Measurements from ENCODE around the gene ACSL1. TPM values are rescaled to one million over a fixed set of nuclear protein-coding genes. Genes with fewer than 3 reads are reported as not detected.

Gene ACSL1
- total RNA-seq, 1 donor from 2014 or later = 4.3 TPM

- no peak for DNase-seq (ENCODE audit: low spot score)
- Mint-ChIP-seq H3K4me1 (ENCODE audit: unreplicated experiment) (no peaks in the 10 kb centered on the region), H3K27ac (ENCODE audit: unreplicated experiment) (no peak overlapping the region), H3K9me3 (ENCODE audit: unreplicated experiment) (no peaks in the 10 kb centered on the region), H3K27me3 (ENCODE audit: unreplicated experiment) (peaks cover 2% of the 10 kb centered on the region), H3K4me3 (ENCODE audit: unreplicated experiment) (no peak overlapping the region), H3K36me3 (ENCODE audit: low read depth, unreplicated experiment) (no peaks in the 10 kb centered on the region)
- no peak for TF ChIP-seq CTCF (IDR thresholded peaks at IDR 0.05; ENCODE audit: unreplicated experiment)
Observed at GRCh38 chr4:184796906-184797305, 28.9 kb downstream of the ACSL1 start.

DNA sequence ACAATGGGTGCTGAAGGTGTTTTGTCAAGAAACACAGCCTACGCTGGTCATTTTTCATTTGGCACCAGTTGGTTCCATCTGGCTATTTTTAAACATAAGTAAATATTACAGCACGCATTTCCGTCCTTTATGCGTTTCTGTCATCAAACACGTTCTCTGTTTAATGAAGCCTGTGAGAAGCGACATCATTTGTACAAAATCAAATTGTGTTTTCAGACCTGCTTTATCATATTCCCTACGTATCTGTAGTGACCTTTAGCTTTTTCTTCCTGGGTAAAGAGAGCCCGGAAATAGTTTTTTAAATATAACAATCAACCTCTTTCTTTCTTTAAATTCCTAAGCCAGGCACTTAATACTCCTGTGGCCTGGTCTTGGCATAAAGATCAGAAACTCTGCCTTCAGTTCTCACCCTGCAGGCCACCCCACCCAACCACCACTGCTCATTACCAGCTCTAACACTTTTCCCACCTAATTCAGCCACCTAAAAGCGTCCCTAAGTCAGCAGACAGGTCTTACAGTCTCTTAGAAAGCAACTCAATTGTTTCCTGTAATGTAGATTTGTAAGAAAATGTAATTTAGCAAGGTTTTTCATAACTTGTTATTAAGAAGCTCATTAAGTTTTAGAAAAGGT is 30.4 kb downstream of the ACSL1 start:
- Mint-ChIP-seq H3K27ac (ENCODE audit: unreplicated experiment) (no peak overlapping the region), H3K27me3 (ENCODE audit: unreplicated experiment) (peaks cover 2% of the 10 kb centered on the region), H3K36me3 (ENCODE audit: low read depth, unreplicated experiment) (no peaks in the 10 kb centered on the region), H3K4me1 (ENCODE audit: unreplicated experiment) (no peaks in the 10 kb centered on the region), H3K9me3 (ENCODE audit: unreplicated experiment) (no peaks in the 10 kb centered on the region), H3K4me3 (ENCODE audit: unreplicated experiment) (no peak overlapping the region)
- no peak for TF ChIP-seq CTCF (IDR thresholded peaks at IDR 0.05; ENCODE audit: unreplicated experiment)
- DNase-seq (ENCODE audit: low spot score) = no peak

DNA sequence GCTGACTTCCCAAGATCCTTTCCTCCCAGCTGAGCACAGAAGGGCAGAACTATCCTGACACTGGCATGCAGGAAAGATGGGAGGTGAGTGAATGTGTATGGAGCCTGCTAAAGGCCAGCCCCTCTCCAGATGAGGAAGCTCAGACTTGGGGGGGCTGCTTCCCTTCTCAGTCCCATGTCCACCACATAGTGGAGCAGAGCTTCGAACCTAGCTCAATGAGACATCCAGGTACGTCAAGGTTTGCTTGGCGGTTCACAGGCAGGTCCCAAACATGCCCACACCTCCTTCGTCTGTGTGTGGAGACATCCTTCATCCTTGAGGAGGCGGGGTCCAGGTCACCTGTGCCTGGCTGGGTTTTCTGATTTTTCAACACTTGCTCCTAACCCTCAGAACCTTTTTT is 31.3 kb downstream of the ACSL1 start:
- no peaks in the 10 kb centered on the region for H3K9me3 Mint-ChIP-seq (ENCODE audit: unreplicated experiment)
- H3K27ac Mint-ChIP-seq (ENCODE audit: unreplicated experiment) = no peak overlapping the region
- no peaks in the 10 kb centered on the region for H3K36me3 Mint-ChIP-seq (ENCODE audit: low read depth, unreplicated experiment)
- no peak overlapping the region for H3K4me3 Mint-ChIP-seq (ENCODE audit: unreplicated experiment)
- no peak for DNase-seq (ENCODE audit: low spot score)
- no peak for TF ChIP-seq CTCF (IDR thresholded peaks at IDR 0.05; ENCODE audit: unreplicated experiment)
- no peaks in the 10 kb centered on the region for H3K4me1 Mint-ChIP-seq (ENCODE audit: unreplicated experiment)
- peaks cover 2% of the 10 kb centered on the region for H3K27me3 Mint-ChIP-seq (ENCODE audit: unreplicated experiment)

GRCh38 chr4:184793735-184794355 is 31.9 kb downstream of the ACSL1 start:
- TF ChIP-seq CTCF (IDR thresholded peaks at IDR 0.05; ENCODE audit: unreplicated experiment) = no peak
- Mint-ChIP-seq H3K27ac (ENCODE audit: unreplicated experiment) (no peak overlapping the region), H3K4me3 (ENCODE audit: unreplicated experiment) (no peak overlapping the region), H3K36me3 (ENCODE audit: low read depth, unreplicated experiment) (no peaks in the 10 kb centered on the region), H3K27me3 (ENCODE audit: unreplicated experiment) (peaks cover 2% of the 10 kb centered on the region), H3K9me3 (ENCODE audit: unreplicated experiment) (no peaks in the 10 kb centered on the region), H3K4me1 (ENCODE audit: unreplicated experiment) (no peaks in the 10 kb centered on the region)
- DNase-seq (ENCODE audit: low spot score) = no peak

DNA sequence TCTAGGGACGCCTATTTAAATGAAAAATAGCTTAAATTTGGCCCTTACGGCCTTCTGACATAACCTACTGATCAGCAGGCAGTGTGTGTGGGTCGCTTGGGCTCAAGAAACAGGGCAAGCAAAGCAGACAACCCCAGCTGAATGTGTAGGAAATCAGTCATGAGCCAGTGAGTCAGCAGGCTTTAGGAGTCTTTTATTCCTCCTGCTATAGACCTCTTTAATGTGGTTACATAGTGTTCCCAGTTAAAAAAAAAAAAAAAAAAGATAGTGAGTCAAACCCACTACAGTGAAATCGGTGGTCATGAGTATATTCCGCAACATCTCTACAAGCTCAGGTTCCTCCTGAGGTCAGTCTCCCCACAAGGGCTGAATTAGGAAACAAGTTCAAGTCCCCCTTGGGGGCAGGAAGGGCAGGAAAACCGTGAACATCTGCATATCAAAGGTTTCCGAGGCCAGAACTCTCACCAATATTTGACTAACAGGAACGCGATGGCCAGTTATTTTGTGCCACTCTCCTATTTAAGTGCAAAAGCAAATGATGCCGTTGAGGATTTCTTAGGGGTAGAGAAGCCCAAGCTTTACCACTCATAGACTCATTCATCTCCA is 32.7 kb downstream of the ACSL1 start:
- Mint-ChIP-seq H3K4me1 (ENCODE audit: unreplicated experiment) (no peaks in the 10 kb centered on the region), H3K36me3 (ENCODE audit: low read depth, unreplicated experiment) (no peaks in the 10 kb centered on the region), H3K4me3 (ENCODE audit: unreplicated experiment) (no peak overlapping the region), H3K9me3 (ENCODE audit: unreplicated experiment) (no peaks in the 10 kb centered on the region), H3K27me3 (ENCODE audit: unreplicated experiment) (peaks cover 2% of the 10 kb centered on the region), H3K27ac (ENCODE audit: unreplicated experiment) (no peak overlapping the region)
- TF ChIP-seq CTCF (IDR thresholded peaks at IDR 0.05; ENCODE audit: unreplicated experiment) = no peak
- DNase-seq (ENCODE audit: low spot score) = no peak
